Smooth muscle cell (in vitro differentiated cells): ENCODE data around the gene SMAD3. TPM values are rescaled to one million over a fixed set of nuclear protein-coding genes. Genes with fewer than 3 reads are reported as not detected.

Experiments
- DNase-seq: peaks from one replicate; lab custom pipeline; 2025; ENCODE audit not compliant: unreplicated experiment; lab: John Stamatoyannopoulos, UW
- H2AFZ ChIP-seq: fragments of 200-600 bp; sonication (generic); 2 replicates; pipeline ENCODE4 v1.6.0; 2016; ENCODE audit warnings: antibody characterized with exemption, low read depth, mild to moderate bottlenecking
- H3F3A ChIP-seq: fragments of 200-600 bp; sonication (generic); 2 replicates; pipeline ENCODE4 v1.6.0; 2017; ENCODE audit warnings: antibody characterized with exemption, low read depth
- H3K27ac ChIP-seq: fragments of 200-600 bp; sonication (generic); 2 replicates; pipeline ENCODE4 v1.5.1; 2016; ENCODE audit warnings: low read depth, mild to moderate bottlenecking
- H3K27me3 ChIP-seq: fragments of 200-600 bp; sonication (generic); 2 replicates; pipeline ENCODE4 v1.6.1; 2016; ENCODE audit warnings: low read depth, mild to moderate bottlenecking
- H3K36me3 ChIP-seq: fragments of 200-600 bp; sonication (generic); 2 replicates; pipeline ENCODE4 v1.5.1; 2016; ENCODE audit warnings: low read depth
- H3K4me1 ChIP-seq: fragments of 200-600 bp; sonication (generic); 2 replicates; pipeline ENCODE4 v1.5.1; 2016; ENCODE audit warnings: low read depth
- H3K4me2 ChIP-seq: fragments of 200-600 bp; sonication (generic); 2 replicates; pipeline ENCODE4 v1.6.0; 2016; ENCODE audit warnings: mild to moderate bottlenecking
- H3K4me3 ChIP-seq: fragments of 200-600 bp; sonication (generic); 2 replicates; pipeline ENCODE4 v1.5.1; 2016; ENCODE audit warnings: mild to moderate bottlenecking
- H3K79me2 ChIP-seq: fragments of 200-600 bp; sonication (generic); 2 replicates; pipeline ENCODE4 v1.6.0; 2016; ENCODE audit warnings: low read depth, mild to moderate bottlenecking
- H3K9ac ChIP-seq: fragments of 200-600 bp; sonication (generic); 2 replicates; pipeline ENCODE4 v1.6.0; 2016; ENCODE audit warnings: low read depth
- H3K9me3 ChIP-seq: fragments of 200-600 bp; sonication (generic); replicated peaks from 2 replicates; pipeline ENCODE4 v1.5.1; 2016; ENCODE audit warnings: low read depth
- H4K20me1 ChIP-seq: fragments of 200-600 bp; sonication (generic); 2 replicates; pipeline ENCODE4 v1.6.0; 2016; ENCODE audit warnings: low read depth
- CTCF ChIP-seq: fragments of 200-600 bp; sonication (generic); IDR thresholded peaks from 2 replicates; pipeline ENCODE4 v1.5.1; 2017; ENCODE audit warnings: borderline replicate concordance, mild to moderate bottlenecking, antibody characterized with exemption; ENCODE audit not compliant: insufficient read depth, poor library complexity, severe bottlenecking
- WGBS: methylation state at CpG from one replicate; pipeline ENCODE4 v1.1.7; 2016; ENCODE audit warnings: low lambda C conversion rate; 5-methylcytosine and 5-hydroxymethylcytosine counted together
- polyA plus RNA-seq: library from polyadenylated mRNA; unstranded; fragments of >200 nt; fragmentation: Nextera tagmentation; extraction: Ambion mirVana; gene quantifications from 2 replicates; pipeline ENCODE4 v1.2.1, GENCODE V29; 2016
- total RNA-seq: library from RNA; depleted of rRNA; stranded (reverse); fragments of >200 nt; gene quantifications from 2 replicates; pipeline ENCODE4 v1.2.3, GENCODE V29; 2014

SMAD3 gene
- total and polyA plus RNA-seq, 2 experiments from 2014 or later = 20.2 to 21.9 TPM

- no peak for TF ChIP-seq CTCF
- no peak overlapping the region for H3K4me3 ChIP-seq
- H3K9me3 ChIP-seq = no peaks in the 10 kb centered on the region
- DNase-seq = no peak
- no peak overlapping the region for H3K4me2 ChIP-seq
- H4K20me1 ChIP-seq = peaks cover 62% of the 10 kb centered on the region
- H3K9ac ChIP-seq = no peak overlapping the region
- H3K27me3 ChIP-seq = no peaks in the 10 kb centered on the region
- 75% methylated on average over 32 of the region's 34 CpGs for WGBS
- H3K36me3 ChIP-seq = no peaks in the 10 kb centered on the region
- peaks cover 41% of the 10 kb centered on the region for H3K79me2 ChIP-seq
- no peak overlapping the region for H2AFZ ChIP-seq
- peaks cover 6% of the 10 kb centered on the region for H3K4me1 ChIP-seq
- no peaks in the 10 kb centered on the region for H3F3A ChIP-seq
- no peak overlapping the region for H3K27ac ChIP-seq
Measured at GRCh38 chr15:67165254-67166253, 100.2 kb downstream of the SMAD3 start.

- Histone ChIP-seq H3K4me3 (no peak overlapping the region), H3K9ac (no peak overlapping the region), H2AFZ (no peak overlapping the region), H3K4me2 (no peak overlapping the region), H3K27ac (no peak overlapping the region), H3K36me3 (no peaks in the 10 kb centered on the region), H3F3A (no peaks in the 10 kb centered on the region), H3K9me3 (no peaks in the 10 kb centered on the region), H3K4me1 (peaks cover 6% of the 10 kb centered on the region), H3K27me3 (no peaks in the 10 kb centered on the region), H4K20me1 (peaks cover 55% of the 10 kb centered on the region), H3K79me2 (peaks cover 32% of the 10 kb centered on the region)
- no peak for DNase-seq
- WGBS = 91% methylated on average over 13 of the region's 13 CpGs
- TF ChIP-seq CTCF = no peak
Measured at GRCh38 chr15:67166280-67167009, 101.0 kb downstream of the SMAD3 start.

- Histone ChIP-seq H3K27ac (no peak overlapping the region), H3K36me3 (no peaks in the 10 kb centered on the region), H4K20me1 (peaks cover 48% of the 10 kb centered on the region), H3F3A (no peaks in the 10 kb centered on the region), H3K4me2 (no peak overlapping the region), H3K79me2 (peaks cover 26% of the 10 kb centered on the region), H3K27me3 (no peaks in the 10 kb centered on the region), H2AFZ (no peak overlapping the region), H3K9ac (no peak overlapping the region), H3K4me3 (no peak overlapping the region), H3K4me1 (peaks cover 6% of the 10 kb centered on the region), H3K9me3 (no peaks in the 10 kb centered on the region)
- no peak for DNase-seq
- no peak for TF ChIP-seq CTCF
- 94% methylated on average over 4 of the region's 4 CpGs for WGBS
Measured at GRCh38 chr15:67167091-67167490, 101.7 kb downstream of the SMAD3 start.
